ENCODE results near the gene SLC27A5.
"Not testable (repeated sequence)": the region's sequence is repeated elsewhere in the genome, so short reads cannot be mapped to it uniquely, and the experiment has no call there.

Gene SLC27A5

DNA sequence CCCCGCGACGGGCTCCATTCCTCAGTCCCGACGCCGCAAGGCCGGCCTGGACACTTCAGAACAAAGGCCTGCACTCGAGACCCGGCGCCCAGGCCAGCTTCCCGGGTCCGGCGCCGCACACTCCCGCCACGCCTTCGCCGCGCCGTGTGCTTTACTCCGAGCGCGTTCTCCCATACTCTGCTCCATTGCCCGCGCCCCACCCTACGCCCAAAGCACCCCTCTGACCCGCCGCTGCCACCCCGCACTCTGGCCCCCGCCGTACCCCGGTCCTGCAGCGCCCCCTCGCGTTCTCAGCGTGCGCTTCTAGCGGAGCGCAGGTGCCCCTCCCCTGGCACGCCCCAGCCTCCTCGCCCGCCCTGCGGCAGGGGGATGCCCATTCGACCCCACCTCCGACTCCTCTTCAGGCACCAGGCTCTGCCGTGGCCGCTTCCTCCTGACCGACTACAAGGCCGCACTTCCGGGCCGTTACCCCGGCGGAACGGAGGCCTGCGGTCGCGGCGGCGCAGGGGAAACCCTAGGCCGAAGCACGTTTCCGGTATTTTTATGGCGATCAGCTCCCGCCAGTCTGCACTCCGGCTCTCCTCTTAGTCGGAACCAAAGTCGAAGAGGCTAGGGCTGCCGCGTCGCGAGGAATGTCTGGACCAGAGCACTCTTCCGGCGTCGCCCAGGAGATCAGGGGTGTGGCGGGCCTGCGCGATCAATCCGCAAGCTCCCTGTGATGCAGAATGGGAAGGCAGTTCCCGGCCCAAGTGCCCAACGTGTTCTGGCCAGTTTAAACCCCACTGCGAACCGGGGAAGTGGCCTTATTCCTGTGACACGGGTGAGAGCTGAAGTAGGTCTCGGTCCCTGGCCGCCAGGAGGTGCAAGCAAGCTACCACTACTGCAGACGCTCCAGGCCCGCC is 7.8 kb upstream of the SLC27A5 start, which contains the start of gene ZBTB45:
ZBTB45 (minus strand) TSS at position 456 of the 902 bp plus-strand sequence. CDS start 2,137 bp downstream, outside the sequence.
- DNase-seq: peak; percentile 96

DNA sequence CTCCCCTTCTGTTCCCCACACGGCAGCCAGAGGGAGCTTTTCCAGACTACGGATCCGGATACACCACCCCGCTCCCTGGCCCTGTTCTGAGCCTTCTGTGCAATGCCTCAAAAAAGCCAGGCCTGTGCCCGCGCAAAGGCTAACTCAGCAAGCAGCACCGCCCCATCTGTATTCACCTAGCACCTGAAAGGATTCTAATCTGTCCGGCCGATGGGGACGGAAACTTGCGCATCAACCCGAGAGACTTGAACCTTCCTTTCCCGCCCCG is 7.2 kb upstream of the SLC27A5 start:
- peak; percentile 80 for DNase-seq

DNA sequence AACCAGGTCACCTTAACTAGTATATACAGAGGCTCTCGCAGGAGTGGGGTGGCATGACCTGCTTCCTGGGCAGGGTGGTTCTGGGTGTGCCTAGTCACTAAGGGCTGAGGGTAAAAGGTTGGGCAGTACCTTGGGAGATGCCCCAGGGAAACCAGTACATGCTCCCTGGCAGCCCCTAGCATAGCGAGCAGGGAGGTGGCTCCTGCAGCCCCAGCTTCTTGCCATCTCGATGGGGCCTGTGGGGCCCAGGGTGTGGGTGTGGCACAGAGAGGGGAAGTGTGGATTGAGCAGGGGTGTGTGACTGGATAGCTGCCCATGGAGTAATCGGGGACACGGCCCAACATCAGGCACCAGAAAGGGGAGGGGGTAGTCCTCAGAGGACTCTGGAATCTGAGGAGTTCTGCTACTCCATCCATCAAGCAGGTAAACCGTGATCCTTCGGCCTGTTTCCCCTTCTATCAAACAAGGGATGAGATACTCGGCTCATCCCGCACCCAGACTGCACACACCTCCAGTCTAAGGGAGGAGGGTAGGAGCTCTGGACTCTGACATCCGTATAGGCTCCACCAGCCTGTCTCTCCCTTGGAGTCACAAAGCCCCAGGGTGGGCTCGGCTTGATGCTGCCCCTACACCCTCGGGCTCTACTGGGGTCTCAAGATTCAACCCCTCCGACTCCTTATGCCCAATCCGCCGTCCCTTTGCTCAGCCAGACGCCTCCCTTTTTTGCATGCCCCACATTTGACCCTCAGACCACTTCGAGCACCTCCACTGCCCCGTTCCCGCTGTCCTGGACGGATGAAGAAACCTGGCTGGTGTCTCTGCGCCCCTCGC is 6.7 kb upstream of the SLC27A5 start:
- DNase-seq: no peak

DNA sequence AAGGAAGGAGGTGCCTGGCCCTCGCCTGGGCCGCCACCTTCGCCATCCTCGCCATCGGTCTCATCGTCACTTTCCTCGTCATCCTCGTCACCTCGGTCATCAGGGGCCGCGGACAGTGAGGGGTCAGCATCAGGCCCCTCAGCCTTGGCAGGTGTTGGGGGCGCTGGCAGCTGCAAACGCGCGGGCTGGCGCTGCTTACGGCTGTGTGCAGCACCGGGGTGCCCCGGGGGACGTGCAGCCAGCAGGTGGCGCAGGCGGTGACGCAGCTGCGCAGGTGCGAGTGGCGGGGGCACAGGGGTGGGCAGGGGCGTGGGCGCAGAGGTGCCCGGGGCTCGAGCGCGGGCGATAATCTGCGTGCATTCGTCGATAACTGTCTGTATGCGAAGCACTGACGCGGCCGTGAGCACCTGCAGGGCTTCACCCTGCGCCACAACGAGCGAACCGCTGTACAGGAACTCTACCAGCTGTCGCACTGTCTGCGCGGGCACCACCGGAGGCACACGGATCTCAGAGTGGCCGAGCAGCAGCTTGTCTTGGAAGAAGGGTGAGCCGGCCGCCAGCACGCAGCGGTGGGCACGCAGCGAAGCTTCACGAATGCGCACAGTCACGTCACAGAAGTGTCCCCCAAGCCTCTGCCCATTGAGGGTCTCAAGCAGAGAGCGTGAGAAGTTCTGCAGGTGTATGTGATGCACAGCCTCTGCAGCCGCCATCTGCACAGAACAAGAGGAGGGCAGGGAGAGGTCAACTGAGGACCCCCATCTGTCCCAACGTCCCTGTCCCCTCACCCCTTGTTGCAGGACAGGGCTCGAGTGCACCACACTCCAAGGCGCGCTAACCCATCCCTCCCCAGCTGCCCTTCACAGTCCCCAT is 5.4 kb upstream of the SLC27A5 start:
- DNase-seq: no peak

DNA sequence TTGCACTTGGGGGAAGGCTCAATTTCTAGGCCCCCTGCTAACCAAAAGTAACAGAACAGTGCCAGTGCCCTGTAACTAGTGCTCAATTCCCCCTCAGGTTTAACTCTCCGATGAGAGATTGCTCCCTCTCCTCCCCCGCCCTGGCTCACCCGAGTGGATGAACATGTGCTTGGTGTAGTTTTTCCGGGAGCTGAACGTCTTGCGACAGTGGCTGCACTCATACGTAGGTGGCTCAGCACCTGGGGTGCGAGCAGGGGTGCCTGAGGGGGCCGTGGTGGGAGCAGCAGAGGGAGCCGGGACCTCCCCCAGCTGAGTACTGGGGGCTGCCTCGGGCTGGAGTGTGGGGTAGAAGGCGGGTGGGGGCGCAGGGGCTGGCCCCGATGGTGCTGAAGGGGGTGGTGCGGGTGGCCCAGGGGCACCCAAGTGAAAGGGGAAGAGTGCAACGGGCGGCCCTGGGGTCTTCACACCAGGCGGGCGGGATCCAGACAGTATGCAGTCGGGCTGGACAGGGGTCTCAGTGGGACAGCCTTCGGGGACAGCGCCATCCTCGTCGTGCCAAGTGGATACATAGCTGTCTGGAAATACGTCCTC is 4.5 kb upstream of the SLC27A5 start:
- DNase-seq: no peak

DNA sequence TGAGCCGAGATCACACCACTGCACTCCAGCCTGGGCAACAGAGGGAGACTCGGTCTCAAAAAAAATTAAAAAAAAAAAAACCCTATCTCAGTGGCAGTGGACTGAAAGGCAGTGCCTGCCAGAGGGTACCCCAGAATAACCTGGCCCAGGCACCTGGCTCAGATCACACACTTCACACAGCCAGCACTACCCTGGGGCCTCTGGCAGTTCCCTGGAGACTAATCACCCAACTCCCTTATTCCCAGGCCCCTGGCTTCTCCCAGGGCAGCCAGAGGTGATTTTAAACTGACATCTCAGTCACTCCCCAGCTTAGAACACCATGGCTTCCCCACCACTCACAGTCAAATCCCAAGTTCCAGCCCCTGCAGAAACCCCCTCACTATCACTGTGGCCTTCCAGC is 3.5 kb upstream of the SLC27A5 start:
- DNase-seq: no peak

DNA sequence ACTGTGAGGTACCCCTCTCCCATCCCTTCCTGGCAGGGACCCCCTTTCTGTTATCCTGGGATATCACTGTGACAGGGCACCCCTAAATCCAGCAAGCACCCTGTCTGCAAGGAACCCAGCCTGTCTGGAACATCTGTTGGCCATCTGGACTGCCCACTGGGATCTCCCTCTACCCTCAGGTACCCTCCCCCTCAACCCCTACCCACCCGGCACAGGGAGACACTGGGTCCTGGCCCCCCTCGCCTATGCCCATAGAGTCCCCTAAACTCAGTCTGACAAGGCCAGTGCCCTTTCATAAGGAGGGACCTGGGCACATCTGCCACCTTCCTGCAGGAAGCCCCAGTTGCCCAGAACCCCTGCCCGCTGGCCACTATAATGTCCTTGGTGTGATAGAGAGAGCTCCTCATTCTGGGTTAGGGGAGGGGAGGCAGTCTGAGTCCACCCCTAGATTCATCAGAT is 2.8 kb upstream of the SLC27A5 start:
- no peak for DNase-seq

DNA sequence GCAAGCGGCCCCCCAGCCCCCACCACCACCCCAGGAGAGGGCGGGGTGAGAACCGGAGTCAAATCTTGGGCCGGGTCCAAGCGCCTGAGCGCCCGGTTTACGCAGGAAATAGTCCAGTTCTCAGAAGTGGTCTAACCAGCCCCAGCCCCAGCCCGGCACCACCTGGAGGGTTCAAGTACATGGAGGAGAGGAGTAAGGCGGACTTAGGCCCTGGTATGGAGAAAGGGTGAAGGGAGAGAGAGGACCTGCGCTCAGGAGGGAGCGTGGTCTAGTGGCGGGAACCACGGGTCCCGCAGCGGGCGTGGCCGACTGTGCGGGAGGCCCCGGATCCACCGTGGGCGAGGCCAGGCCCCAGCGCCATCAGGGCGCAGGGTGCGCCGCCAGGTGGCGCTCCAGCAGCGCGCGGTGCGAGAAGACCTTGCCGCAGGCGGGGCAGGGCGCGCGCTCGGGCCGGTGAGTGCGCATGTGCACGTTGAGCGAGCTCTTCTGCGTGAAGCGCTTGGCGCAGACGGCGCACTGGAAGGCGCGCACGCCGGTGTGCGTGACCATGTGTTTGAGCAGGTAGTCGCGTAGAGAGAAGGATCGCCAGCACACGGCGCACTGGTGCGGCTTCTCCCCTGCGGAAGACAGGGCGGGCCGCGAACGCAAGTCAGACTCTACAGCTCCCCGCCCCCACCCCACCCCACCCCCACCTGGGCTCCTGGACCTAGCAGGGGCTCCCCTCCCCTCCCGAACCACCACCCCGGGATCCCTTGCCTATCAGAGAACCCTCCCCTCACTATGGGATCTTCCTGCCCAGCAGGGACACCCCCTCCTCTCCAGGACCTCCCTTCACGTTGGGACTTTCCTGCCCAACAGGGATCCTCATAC is 2.1 kb upstream of the SLC27A5 start:
- DNase-seq: peak; percentile 93

DNA sequence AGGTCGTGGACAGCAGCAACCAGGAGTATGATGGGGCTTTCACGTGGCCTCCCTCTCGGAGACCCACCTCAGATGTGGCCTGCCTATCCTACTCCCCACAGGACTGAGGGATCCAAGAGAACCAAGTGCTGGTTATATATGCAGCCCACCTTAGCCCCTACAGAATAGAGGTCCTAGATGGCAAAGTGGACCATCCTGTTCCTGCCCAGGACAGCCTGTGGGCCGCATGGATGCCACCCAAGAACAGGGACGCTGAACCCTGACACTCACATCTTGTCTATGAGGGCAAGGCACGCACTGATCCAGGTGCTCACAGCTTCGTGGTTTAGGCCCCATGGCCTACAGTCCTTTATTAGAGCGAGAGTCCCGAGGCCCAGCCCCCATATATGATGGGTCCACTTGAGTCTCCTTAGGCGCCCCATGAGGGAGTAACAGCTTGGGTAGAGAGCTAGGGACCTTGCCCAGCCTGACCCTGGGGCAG is 1.5 kb upstream of the SLC27A5 start:
- DNase-seq: no peak

DNA sequence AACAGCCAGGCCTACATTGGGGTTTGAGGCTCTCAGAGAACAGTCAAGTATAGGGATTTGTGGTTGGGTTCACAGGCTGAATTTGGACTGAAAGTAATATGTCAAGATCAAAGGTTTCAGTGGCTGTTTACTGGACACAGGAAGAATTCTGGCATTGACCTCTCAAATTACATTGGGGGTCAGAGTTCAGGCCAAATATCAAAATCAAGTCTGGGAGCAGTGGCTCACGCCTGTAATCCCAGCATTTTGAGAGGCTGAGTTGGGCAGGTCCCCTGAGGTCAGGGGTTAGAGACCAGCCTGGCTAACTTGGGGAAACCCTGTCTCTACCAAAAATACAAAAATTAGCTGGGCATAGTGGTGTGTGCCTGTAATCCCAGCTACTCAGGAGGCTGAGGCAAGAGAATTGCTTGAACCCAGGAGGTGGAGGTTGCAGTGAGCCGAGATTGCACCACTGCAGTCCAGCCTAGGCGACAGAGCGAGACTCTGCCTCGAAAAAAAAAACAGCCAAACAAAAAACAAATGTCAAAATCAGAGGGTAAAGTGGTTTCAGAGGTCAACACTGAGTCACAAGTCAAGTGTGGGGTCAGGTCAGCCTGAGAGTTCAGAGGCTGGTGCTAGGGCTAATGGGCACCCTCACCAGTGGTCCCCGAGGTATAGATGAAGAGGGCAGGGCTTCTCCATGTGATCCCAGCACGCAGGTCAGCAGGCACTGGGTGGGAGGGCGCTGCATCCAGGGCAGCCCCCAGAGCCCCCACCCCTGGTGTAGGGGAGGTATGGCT is 1.5 kb downstream of the SLC27A5 start:
- DNase-seq: no peak

DNA sequence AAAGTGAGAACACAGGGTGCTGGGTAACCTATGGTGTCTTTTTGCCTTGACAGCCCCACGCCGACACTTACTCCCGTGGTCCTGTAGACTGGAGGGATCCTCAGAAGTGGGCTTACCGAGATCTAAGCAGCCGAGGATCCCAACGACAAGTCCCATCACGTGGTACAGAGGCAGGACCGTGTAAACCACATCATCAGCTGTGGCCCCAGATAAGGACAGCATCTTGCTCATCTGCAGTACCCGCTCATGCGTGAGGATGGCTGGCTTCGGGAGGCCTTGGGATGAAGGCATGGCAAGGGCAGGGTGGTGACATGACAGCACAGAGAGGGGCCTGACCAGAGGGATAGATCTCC is 2.1 kb downstream of the SLC27A5 start:
- DNase-seq: no peak

DNA sequence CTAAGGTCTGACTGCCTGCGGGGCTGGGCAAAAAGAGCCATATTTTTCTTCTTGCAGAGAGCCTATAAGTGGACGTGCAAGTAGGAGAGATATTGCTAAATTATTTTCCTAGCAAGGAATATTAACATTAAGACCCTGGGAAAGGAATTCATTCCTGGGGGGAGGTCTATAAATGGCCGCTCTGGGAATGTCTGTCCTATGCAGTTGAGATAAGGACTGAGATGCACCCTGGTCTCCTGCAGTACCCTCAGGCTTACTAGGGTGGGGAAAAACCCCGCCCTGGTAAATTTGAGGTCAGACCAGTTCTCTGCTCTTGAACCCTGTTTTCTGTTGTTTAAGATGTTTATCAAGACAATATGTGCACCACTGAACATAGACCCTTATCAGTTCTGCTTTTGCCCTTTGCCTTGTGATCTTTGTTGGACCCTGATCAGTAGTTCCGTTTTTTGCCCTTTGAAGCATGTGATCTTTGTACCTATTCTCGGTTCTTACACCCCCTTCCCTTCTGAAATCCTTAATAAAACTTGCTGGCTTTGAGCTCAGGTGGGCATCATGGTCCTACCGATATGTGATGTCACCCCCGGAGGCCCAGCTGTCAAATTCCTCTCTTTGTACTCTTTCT is 4.1 kb downstream of the SLC27A5 start:
- DNase-seq: not testable (repeated sequence)

DNA sequence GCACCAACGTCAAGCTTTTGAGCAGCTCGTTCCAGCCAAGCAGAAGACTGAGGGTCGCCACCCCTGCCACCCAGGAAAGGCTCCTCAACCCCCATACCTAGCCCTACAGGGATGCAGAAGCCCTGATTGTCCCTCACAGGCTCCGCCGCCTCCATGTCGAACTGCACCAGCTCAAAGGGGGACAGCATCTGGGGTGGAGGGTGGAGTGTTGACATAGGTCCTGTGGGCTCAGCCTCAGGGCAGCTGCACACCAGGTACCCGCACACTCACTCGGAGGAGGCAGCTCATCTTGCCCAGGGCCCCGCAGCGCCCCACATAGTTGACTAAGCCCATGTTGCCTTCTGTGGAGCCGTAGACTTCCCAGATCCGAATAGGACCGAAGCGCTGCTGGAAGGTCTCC is 11.6 kb downstream of the SLC27A5 start:
- no peak for DNase-seq

DNA sequence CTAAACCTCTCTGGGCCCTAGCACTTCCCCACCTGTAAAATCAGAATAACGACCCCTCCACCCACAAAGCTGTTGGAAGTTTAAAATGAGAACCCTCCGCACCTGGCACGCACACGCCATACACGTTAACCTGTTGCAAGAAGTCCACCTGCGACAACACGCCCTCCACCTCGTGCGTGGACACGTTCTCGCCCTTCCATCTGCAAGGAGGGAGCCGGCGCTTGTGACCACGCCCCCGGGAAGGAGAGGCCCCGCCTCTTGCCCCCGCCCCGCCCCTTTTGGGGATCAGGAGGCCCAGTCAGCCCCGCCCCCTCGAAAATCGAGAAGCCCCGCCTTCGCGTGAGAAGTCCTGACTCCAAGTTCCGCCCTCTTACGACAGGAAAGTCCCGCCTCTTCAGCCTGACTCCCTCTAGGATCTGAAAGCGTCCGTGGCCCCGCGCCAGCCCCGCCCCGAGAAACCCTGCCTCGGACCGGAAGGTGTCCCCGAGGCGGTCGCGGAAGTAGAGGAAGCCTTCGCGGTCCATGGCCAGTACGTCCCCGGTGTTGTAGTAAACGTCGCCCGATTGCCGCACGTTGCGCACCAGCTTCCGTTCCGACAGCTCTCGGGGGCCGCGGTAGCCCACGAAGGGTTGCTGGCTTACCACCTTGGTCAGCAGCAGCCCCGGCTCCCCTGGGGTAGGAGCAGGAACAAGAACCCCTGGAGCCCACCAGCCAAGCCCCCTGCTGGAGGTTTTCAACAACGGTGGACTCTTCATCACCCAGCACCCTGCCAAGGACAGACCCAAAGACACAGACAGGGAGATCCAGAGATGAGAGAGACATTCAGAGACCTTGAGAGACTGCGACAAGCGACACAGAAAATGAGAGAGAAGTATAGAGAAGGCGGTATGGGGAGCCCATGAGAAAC is 12.5 kb downstream of the SLC27A5 start:
- peak; percentile 97 for DNase-seq

DNA sequence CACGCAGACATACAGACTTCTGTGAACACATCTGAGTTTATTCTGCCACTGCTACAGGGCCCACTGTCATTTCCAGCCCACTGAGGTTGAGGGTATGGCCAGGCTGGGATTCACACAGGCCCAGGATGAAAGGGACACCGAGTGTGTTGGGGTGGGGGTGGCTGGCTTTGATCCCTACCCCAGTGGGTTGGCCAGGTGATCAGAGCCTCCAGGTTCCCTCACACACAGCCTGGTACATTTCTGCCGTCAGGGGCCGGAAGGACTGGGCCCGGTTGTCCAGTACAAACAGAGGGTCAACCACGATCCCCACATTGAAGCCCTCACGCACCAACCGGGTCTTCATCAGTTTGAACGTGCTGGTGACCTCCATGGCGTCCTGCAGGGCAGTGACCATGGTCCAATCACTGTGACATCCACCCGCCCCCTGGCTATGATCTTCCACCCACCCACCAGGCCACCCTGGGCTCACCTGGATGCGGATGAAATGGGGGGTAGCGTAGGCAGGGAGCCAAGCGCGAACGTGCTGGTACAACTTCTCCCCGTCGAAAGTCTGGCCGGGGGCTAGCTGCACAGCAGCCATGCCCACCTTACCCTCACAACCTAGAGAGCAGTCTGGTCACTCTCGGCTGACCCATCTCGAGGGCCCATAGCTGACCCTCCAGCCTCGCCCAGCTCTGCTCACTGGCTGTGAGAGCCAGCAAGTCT is 13.3 kb downstream of the SLC27A5 start:
- no peak for DNase-seq

DNA sequence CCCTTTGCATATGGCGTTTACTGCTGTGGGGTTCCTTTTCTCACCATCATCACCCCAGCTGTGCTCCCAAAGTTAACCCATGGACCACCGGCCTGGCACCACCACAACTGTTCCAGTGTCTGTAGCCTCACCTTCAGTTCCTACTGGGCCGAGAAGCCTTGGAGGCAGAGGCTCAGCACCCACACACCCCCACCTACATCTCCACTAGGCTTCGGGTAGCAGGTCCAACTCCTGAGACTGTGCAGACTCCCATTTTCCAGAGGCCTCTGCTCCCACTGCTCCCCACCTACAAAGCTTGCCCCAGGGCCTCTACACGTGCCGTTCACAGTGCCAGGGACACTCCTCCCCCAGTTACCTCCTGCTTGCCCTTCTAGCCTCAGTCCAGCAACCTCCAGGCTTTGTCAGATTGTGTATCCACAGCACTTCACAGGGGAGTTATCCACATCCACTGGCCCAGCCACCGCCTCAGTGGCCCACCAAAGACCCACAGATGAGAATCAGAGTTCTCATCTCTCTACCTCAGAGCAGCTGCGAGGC is 14.1 kb downstream of the SLC27A5 start:
- DNase-seq: no peak

DNA sequence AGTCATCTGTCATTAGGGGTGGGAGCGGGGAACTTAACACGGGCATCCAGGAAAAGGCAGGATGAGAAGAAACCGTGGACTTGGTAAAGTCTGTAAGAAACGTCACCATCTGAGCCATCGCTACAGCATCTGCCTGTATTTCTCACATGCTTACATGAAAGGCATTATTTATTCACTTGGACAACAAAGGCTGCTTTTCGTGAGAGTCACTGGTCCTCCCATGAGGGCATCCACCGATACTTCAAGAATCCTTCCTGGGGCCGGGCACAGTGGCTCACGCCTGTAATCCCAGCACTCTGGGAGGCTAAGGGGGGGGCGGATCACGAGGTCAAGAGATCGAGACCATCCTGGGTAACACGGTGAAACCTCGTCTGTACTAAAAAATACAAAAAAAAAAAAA is 19.5 kb downstream of the SLC27A5 start:
- DNase-seq: no peak

DNA sequence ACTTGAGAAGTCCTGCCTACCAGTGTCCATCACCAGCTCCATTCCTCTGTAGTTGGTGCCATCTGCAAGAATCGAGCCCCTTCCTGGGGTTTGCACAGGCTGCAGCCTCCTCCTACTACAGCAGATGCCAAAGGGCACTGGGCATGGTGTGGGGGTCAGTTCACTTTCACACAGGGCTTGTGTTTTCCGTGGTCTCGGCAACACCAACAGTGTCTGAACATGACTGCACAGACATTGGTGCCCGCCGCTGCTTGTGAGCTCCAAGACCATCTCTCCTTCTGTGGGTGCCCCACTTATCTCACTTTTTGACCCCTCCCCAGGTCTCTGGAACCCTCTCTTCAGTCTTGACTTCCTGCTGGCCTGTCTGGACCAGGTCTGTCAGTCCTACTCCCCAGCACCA is 20.4 kb downstream of the SLC27A5 start:
- DNase-seq: no peak

Data from right forelimb (tissue), 1 donor.